Tibial artery (tissue), 4 donors: Measurements from ENCODE around the gene PPP2R5E.

Experiments
- DNase-seq, 2 donors: peaks; one replicate each; pipeline ENCODE4 v3.0.0-alpha.2; 2019
- H3K27ac ChIP-seq, 2 donors: fragments of 200-600 bp; sonication (generic) in 1 of 2; 1 replicate in 1 of 2; 2 replicates in 1 of 2; pipeline ENCODE4 v1.5.1; 2018 to 2019; ENCODE audit warnings: mild to moderate bottlenecking in 1 of 2
- H3K27me3 ChIP-seq, 2 donors: fragments of 200-600 bp; sonication (generic) in 1 of 2; one replicate each; pipeline versions ENCODE4 v1.5.1 to v1.6.0; 2016 to 2019
- H3K36me3 ChIP-seq, 3 donors: fragments of 200-600 bp; sonication (generic) in 2 of 3; one replicate each; pipeline ENCODE4 v1.5.1; 2016 to 2019; ENCODE audit warnings: mild to moderate bottlenecking in 2 of 3
- H3K4me1 ChIP-seq, 4 donors: fragments of 200-600 bp; sonication (generic) in 2 of 4; 1 replicate in 3 of 4; 2 replicates in 1 of 4; pipeline ENCODE4 v1.5.1; 2016 to 2019
- H3K4me3 ChIP-seq, 2 donors: fragments of 200-600 bp; sonication (generic) in 1 of 2; 1 replicate in 1 of 2; 2 replicates in 1 of 2; pipeline ENCODE4 v1.5.1; 2018 to 2019; ENCODE audit warnings: mild to moderate bottlenecking in 2 of 2
- H3K9me3 ChIP-seq, 3 donors: fragments of 200-600 bp; sonication (generic) in 1 of 3; one replicate each; pipeline ENCODE4 v1.5.1; 2016 to 2019
- intact Hi-C: fragments of 100-400 bp; cut with DNase I; formaldehyde crosslinking; loops from one replicate; pipeline ENCODE4 v1.15.0; 2023; ENCODE audit warnings: low total_unique reads
- TF ChIP-seq, protein P1 (sequence below), 2 experiments: fragments of 200-600 bp in 1 of 2; fragments of 450-650 bp in 1 of 2; IDR thresholded peaks; one replicate each; pipeline ENCODE4 v1.5.1; 2017 to 2019; ENCODE audit warnings: antibody characterized with exemption in 2 of 2, mild to moderate bottlenecking in 1 of 2, moderate library complexity in 1 of 2

The PPP2R5E gene

DNA sequence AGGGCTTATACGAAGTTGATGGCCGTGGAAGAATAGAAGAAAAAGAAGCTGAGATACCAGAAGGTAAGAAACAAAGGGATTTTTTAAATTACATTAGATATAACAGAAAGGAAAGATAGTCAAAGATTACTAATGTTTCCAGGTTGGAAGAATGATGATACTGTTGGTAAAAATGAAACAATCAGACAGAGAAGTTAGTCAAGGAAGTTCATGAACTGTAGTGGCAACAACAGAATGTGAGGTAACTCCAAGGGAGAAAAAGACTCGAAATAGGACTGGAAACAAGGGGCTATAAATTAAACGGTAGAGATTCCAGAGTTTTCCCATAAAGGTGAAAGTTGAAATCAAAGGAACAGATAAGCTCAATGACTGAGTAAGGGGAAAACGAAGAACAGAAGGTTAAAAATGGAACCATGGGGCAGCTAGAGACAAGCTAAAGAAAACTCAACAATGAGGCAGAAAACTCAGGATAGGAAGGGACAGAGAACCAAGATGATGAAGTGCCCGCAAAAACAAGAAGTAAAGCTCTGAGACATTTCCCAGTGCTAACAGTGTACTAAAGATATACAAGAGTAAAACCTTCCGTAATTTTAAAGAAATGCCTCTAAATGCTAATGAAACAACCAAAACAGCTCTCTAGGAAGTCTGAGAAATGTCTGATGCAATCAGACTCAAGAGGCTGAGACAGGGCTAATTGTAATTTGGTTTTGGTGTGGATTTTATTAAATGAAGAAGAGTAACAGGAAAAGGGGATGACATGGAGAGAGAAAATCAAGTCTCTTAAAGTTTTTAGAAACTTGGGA, 70.0 kb downstream of the PPP2R5E start:
- H3K27ac ChIP-seq, result no peak overlapping the region
- H3K9me3 ChIP-seq, result no peaks in the 10 kb centered on the region
- no peaks in the 10 kb centered on the region for H3K36me3 ChIP-seq
- no peaks in the 10 kb centered on the region for H3K27me3 ChIP-seq
- TF ChIP-seq, protein P1, sequence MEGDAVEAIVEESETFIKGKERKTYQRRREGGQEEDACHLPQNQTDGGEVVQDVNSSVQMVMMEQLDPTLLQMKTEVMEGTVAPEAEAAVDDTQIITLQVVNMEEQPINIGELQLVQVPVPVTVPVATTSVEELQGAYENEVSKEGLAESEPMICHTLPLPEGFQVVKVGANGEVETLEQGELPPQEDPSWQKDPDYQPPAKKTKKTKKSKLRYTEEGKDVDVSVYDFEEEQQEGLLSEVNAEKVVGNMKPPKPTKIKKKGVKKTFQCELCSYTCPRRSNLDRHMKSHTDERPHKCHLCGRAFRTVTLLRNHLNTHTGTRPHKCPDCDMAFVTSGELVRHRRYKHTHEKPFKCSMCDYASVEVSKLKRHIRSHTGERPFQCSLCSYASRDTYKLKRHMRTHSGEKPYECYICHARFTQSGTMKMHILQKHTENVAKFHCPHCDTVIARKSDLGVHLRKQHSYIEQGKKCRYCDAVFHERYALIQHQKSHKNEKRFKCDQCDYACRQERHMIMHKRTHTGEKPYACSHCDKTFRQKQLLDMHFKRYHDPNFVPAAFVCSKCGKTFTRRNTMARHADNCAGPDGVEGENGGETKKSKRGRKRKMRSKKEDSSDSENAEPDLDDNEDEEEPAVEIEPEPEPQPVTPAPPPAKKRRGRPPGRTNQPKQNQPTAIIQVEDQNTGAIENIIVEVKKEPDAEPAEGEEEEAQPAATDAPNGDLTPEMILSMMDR (IDR thresholded peaks at IDR 0.05), result no peak
- no peak overlapping the region for H3K4me3 ChIP-seq
- DNase-seq, result no peak
- intact Hi-C loops, result no loop called here
- peaks cover 0 to 64% (median 24%) of the 10 kb centered on the region in 4 donors for H3K4me1 ChIP-seq

DNA sequence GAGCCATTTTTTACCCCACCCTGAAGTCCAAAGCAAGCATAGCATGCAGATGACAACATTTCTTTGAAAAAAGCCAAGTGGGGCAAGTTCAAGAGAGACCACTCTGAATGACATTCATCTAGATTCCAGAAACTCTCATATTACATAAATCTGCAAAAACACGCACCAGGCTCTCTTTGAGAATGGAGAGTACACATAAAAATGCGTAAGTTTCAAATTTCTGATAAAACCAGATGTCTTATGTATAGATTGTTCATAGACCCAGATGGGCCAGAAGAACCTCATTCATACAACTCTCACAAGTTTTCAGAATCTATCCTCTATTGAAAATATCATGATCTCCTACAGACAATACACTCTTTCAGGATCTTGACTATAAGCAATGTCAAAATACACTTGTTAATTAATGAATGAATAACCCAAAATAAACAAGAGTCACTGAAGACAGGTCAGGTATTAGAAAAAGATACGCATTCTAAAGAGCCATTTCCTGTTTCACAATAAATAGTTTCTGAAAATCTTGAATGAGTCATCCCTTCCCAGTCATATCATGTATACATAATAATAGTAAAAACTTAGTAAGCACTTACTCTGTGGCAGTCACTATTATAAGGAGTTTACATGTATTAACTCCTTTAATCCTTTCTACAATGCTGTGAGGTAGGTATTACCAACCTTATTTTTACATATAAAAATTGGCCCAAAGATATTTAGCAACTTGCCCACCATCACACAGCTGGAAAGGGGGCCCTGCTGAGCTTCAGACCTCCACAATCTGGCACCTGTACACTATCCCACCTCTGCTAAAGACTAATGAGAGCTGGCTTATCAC, 72.0 kb downstream of the PPP2R5E start:
- intact Hi-C loops, result no loop called here
- Histone ChIP-seq H3K27ac (no peak overlapping the region), H3K9me3 (no peaks in the 10 kb centered on the region), H3K36me3 (no peaks in the 10 kb centered on the region), H3K27me3 (no peaks in the 10 kb centered on the region), H3K4me1 (peaks cover 0 to 80% (median 24%) of the 10 kb centered on the region in 4 donors), H3K4me3 (no peak overlapping the region)
- TF ChIP-seq, protein P1 (IDR thresholded peaks at IDR 0.05), result no peak
- DNase-seq, result no peak

DNA sequence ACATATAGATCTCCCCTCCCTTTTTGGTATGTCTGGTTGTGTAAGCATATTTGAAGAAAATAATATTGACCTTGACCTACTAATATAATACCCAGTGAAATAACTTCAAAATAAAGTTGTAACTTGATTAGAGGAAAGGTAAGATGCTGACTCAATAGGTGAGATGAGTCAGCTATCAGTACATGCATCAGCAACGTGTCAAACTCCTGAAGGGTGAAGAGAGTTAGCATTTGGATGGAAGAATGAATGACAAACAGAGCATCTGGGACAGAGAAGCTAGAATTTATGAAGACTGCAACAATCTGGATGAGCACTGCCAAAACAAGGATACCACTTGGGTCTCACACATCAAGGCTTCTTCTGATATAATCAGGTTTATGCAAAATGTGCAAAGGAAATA, 74.9 kb downstream of the PPP2R5E start:
- no peak for DNase-seq
- no peak overlapping the region for H3K4me3 ChIP-seq
- H3K36me3 ChIP-seq, result no peaks in the 10 kb centered on the region
- no peak overlapping the region for H3K27ac ChIP-seq
- no peaks in the 10 kb centered on the region for H3K9me3 ChIP-seq
- TF ChIP-seq, protein P1 (IDR thresholded peaks at IDR 0.05), result no peak
- H3K27me3 ChIP-seq, result no peaks in the 10 kb centered on the region
- H3K4me1 ChIP-seq, result peaks cover 0 to 67% (median 24%) of the 10 kb centered on the region in 4 donors
- intact Hi-C loops, result no loop called here

DNA sequence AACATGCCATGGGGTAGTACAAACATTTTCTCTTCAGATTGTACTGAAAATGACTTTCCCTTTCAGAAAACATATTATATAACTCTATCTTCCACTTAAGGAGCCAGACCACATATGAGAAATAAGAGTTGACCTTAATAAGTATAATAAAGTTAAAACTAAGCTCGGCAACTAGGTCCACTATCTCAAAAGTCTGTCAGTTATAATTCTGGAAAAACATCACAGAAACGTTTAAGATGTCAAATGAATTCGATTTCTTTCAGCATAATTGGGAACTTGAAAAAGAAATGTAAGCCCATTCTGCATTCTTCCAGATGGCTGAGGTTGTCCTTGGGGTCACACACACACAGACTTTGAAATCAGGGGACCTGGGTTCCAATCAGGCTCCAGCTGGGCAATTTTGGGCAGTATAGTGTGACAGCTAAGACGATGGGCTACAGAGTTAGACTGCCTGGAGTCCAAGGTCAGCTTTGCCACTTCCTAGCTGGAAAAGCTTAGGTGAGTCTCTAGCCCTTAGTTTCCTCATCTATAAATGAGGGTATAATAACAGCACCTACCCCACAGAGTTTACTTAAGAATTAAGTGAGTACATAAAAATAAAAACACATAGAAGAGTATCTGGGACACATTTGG, 75.6 kb downstream of the PPP2R5E start:
- no peak for DNase-seq
- Histone ChIP-seq H3K4me1 (peaks cover 0 to 59% (median 24%) of the 10 kb centered on the region in 4 donors), H3K9me3 (no peaks in the 10 kb centered on the region), H3K27ac (no peak overlapping the region), H3K27me3 (no peaks in the 10 kb centered on the region), H3K4me3 (no peak overlapping the region), H3K36me3 (no peaks in the 10 kb centered on the region)
- intact Hi-C loops, result no loop called here
- TF ChIP-seq, protein P1 (IDR thresholded peaks at IDR 0.05), result no peak

DNA sequence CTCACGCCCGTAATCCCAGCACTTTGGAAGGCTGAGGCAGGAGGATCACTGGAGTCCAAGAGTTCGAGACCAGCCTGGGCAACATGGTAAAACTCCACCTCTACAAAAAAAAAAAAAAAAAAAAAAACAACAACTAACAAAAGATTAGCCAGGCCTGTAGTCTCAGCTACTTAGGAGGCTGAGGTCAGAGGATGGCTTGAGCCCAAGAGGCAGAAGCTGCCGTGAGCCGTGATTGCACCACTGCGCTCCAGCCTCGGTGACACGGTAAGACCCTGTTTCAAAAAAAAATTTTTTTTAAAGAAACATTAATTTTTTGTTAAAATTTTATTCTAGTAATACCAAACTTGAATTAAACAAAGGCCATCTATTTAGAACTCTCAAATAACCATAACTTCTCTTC, 77.8 kb downstream of the PPP2R5E start:
- Histone ChIP-seq H3K36me3 (no peaks in the 10 kb centered on the region), H3K4me3 (no peak overlapping the region), H3K9me3 (no peaks in the 10 kb centered on the region), H3K4me1 (peaks cover 0 to 40% (median 13%) of the 10 kb centered on the region in 4 donors), H3K27ac (no peak overlapping the region), H3K27me3 (no peaks in the 10 kb centered on the region)
- intact Hi-C loops, result no loop called here
- no peak for DNase-seq
- TF ChIP-seq, protein P1 (IDR thresholded peaks at IDR 0.05), result no peak
